ENCODE results near the gene GARIN5B. TPM values are rescaled to one million over a fixed set of nuclear protein-coding genes. Genes with fewer than 3 reads are reported as not detected.
"Not testable (repeated sequence)": the region's sequence is repeated elsewhere in the genome, so short reads cannot be mapped to it uniquely, and the experiment has no call there.

GARIN5B gene
- total RNA-seq, 1 experiment from 2014 or later = not detected

GRCh38 chr19:55339889-55340783 is 22.9 kb downstream of the GARIN5B start:
- no peak for DNase-seq (ENCODE audit: low spot score)
- in situ Hi-C loops (cut with HindIII; ENCODE audit: low sequenced_read_pairs) = loop anchor here (10.0 kb wide), 1 partner anchor 165 kb away; no protein-coding TSS in a partner anchor

DNA sequence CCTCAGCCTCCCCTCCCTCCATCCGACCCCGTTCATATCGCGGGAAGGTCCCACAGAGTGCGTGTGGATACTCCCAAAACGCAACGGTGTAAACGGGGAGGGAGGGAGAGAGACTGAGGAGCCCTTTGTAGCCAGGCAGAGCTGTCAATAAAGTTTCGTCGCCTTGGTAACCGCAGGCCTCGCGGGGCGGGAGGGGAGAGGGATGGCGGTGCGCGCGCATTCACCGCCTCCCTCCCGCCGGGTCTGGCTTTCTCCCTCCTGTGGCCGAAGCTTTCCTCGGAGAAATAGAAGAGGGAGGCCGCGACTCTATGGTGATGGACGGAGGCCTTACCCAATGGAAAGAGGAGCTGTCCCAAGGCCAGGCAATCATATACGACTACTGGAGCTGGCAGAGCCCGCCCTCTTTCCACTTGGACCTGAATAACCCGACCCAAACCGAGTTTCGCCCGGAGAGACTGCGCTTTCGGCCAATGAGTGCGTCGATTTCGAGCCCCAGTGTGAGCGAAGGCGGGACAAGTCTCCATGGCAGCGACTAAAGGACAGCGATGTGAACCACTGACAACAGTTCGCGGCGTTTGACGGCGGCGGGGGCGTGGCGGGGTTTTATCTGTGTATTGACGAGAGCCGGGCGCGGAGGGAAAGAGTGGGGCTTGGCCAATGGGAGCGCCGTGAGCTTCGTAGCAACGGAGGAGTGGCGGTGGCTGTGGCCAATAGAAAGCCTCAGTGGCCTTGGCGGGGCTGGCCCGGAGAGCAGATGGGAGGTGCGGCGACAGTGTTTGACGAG is 23.8 kb downstream of the GARIN5B start, which contains the start of gene KMT5C:
Gene KMT5C (plus strand): TSS at position 772 of the 784 bp plus-strand sequence. CDS start 2,061 bp downstream, outside the sequence.
- in situ Hi-C loops (cut with HindIII; ENCODE audit: low sequenced_read_pairs) = no loop called here
- peak; percentile 100 for DNase-seq (ENCODE audit: low spot score)

GRCh38 chr19:55336101-55336500 is 27.0 kb downstream of the GARIN5B start:
- in situ Hi-C loops (cut with HindIII; ENCODE audit: low sequenced_read_pairs) = no loop called here
- DNase-seq (ENCODE audit: low spot score) = no peak

- in situ Hi-C loops (cut with HindIII; ENCODE audit: low sequenced_read_pairs) = no loop called here
- DNase-seq (ENCODE audit: low spot score) = no peak
These were observed 29.2 kb downstream of the GARIN5B start for GRCh38 chr19:55333870-55334269.

DNA sequence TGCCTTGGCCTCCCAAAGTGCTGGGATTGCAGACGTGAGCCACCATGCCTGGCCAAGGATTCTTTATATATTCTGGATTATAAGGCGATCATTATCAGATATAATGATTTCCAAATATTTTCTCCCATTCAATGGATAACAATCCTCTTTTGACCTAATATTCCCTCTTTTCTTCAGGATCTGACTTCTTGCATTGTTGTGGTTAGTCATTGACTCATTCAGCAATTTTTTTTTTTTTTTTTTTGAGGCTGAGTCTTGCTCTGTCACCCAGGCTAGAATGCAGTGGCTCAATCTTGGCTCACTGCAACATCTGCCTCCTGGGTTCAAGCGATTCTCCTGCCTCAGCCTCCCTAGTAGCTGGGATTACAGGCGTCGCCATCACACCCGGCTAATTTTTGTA is 33.3 kb downstream of the GARIN5B start:
- in situ Hi-C loops (cut with HindIII; ENCODE audit: low sequenced_read_pairs); DNase-seq (ENCODE audit: low spot score): not testable (repeated sequence)

GRCh38 chr19:55328774-55329318 is 34.2 kb downstream of the GARIN5B start:
- in situ Hi-C loops (cut with HindIII; ENCODE audit: low sequenced_read_pairs); DNase-seq (ENCODE audit: low spot score): not testable (repeated sequence)

GRCh38 chr19:55325172-55325571 is 37.9 kb downstream of the GARIN5B start, which contains the start of gene TMEM150B:
Gene TMEM150B (minus strand): TSS chr19:55325341. CDS start chr19:55321036, 4,305 bp downstream.
- in situ Hi-C loops (cut with HindIII; ENCODE audit: low sequenced_read_pairs) = no loop called here
- DNase-seq (ENCODE audit: low spot score) = no peak

DNA sequence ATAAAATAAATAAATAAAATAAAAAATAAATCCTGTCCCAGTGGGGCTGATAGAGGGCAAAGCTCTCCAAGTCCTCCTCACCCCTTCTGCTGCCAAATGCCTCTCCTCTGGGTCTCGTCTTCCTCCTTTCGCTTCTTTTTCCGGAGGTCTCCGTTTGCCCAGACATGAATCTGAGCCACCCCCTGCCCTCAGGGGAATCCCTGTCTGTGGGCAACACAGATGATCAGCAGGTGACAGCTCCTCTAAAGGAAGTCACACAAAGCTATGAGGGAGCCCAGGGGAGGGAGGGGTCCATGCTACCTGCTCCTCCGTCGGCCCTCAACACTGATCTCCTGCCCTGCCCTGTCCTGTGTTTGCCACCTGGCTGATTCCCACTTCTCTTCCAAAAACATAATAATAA is 38.4 kb downstream of the GARIN5B start:
- in situ Hi-C loops (cut with HindIII; ENCODE audit: low sequenced_read_pairs) = no loop called here
- no peak for DNase-seq (ENCODE audit: low spot score)

DNA sequence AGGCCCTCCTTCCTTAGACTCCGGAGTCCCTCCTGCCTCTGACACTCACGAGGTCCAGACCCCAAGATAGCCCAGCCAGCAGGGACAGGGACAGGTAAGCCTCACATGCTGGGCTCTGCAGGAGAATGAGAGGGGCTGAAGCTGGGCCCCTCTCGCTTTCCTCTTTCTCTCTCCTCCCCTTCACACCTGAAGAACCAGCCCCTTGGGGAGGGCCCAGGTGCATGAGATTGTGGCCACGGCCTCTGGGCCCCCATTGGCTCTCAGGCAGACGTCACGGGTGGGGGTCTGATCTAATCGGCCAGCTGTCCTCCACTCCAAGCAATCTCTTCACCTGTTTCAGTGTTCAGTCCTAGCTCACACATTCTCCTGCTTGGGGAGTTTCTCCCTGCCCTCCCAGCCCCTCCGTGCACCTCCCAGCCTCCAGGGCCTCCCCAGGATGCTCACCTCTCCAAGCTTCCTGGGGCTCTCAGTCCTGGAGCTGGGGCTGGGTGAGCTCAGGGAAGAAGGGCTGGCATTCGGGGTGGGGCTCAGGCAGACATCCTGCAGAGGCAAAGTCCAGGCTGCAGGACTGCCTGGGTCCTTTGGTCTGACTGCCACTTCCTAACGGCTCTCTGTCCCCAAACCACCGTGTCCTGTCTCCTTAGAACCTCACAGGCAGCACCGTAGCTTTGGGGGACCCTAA is 40.7 kb downstream of the GARIN5B start:
- no peak for DNase-seq (ENCODE audit: low spot score)
- in situ Hi-C loops (cut with HindIII; ENCODE audit: low sequenced_read_pairs) = no loop called here

- in situ Hi-C loops (cut with HindIII; ENCODE audit: low sequenced_read_pairs) = no loop called here
- DNase-seq (ENCODE audit: low spot score) = no peak
These were observed 41.5 kb downstream of the GARIN5B start for GRCh38 chr19:55321466-55322137.

DNA sequence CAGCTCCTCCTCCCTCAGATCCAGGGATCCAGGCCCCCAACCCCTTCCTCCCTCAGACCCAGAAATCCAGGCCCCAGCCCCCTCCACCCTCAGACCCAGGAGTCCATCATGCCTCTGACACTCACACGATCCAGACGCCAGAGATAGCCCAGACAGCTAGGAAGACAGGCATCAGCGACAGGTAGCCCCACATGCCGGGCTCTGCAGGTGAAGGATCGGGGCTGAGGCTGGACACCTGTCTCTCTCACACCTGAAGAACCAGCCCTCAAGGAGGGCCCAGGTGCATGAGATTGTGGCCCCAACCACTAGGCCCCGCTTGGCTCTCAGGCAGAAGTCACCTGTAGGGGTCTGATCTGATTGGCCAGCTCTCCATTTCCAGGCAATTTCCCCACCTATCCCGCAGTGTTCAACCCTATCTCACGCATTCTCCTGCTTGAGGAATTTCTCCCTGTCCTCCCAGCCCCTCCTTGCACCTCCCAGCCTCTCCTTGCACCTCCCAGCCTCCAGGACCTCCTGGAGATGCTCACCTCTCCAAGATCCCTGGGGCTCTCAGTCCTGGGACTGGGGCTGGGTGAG is 42.1 kb downstream of the GARIN5B start:
- no peak for DNase-seq (ENCODE audit: low spot score)
- in situ Hi-C loops (cut with HindIII; ENCODE audit: low sequenced_read_pairs) = no loop called here

- in situ Hi-C loops (cut with HindIII; ENCODE audit: low sequenced_read_pairs) = no loop called here
- peak; percentile 79 for DNase-seq (ENCODE audit: low spot score)
These were observed 43.3 kb downstream of the GARIN5B start for GRCh38 chr19:55319785-55320184.

DNA sequence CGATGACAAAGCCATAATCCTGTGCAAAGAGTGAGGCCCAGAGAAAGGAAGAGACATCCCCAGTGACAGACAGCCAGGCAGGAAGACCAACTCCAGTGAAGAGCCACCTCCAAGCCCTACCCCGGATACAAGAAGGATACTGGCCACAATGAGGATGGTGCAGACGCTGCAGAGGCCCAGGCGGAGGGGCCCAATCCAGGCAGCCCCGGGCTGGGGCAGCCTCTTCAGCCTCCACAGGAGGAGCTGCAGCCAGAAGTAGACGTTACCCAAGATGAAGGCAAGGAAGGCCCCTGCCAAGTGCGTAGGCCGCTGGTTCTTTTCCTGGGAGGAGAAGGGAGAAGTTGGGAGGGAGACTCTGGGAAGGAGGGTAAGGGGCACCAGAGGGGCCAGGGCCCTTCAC is 46.4 kb downstream of the GARIN5B start:
- DNase-seq (ENCODE audit: low spot score) = no peak
- in situ Hi-C loops (cut with HindIII; ENCODE audit: low sequenced_read_pairs) = no loop called here

GRCh38 chr19:55315956-55316525 is 47.0 kb downstream of the GARIN5B start:
- DNase-seq (ENCODE audit: low spot score) = no peak
- in situ Hi-C loops (cut with HindIII; ENCODE audit: low sequenced_read_pairs) = no loop called here

GRCh38 chr19:55314396-55314795 is 48.7 kb downstream of the GARIN5B start:
- no peak for DNase-seq (ENCODE audit: low spot score)
- in situ Hi-C loops (cut with HindIII; ENCODE audit: low sequenced_read_pairs) = no loop called here

DNA sequence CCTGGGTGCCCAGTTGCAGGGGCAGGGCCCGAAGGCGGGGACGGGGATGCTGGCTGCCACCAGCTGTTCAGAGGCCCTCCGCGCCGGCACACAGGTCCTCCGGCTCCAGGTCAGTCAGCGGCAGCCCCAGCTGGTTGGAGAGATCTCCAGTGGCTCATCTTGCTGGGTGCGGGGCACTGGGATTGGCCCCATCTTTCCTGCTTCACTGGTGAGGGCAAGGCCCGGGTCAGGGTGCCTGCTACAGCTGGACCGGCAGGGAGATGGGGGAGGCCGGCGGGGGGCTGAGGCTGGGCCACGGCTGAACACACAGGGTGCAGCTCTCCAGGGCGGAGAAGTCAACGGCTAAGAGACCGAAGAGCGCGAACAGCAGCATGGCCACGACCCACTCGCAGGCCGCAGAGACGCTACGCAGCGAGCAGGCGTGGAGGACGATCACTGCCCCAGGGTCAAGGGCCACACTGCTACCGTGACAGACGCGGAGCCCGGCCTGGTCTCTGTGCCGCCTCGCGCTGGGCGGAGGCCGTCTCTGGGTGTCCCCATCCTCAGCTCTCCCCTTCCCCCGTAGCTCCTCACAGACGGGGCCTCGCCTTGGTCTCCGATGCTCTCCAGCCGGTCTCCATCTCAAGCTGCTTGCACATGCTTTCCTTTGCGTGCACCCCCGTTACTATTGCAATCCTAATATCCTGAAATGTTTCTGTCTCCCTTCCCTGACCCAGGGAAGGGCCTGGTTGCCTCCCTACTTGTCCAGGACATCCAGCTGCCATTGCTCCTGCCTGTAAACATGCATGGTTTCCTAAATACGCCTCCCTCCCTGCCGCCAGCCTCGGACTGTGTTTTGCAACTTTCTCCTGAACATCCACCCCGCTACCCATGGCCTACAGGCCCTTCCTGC is 50.2 kb downstream of the GARIN5B start:
- DNase-seq (ENCODE audit: low spot score) = no peak
- in situ Hi-C loops (cut with HindIII; ENCODE audit: low sequenced_read_pairs) = no loop called here

DNA sequence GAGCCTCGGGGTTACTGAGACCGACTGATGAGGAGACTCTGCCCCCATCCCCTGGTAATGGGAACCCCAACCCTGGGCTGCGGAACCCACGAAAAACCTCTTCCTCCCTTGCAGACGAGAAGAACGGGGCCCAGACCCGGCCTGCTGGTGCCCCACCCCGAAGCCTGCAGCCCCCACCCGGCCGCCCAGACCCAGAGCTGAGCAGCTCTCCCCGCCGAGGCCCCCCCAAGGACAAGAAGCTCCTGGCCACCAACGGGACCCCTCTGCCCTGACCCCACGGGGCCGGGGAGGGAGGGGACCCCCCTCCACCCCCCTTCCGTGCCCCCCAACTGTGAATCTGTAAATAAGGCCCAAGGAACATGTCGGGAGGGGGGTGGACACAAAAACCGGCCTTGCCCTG is 51.3 kb downstream of the GARIN5B start:
- no peak for DNase-seq (ENCODE audit: low spot score)
- in situ Hi-C loops (cut with HindIII; ENCODE audit: low sequenced_read_pairs) = no loop called here
